Subcutaneous abdominal adipose tissue (tissue), 5 donors: ENCODE results near the gene TMED6.

Experiments used
- H3K27ac ChIP-seq: one replicate; pipeline ENCODE4 v1.7.0; 2013; ENCODE audit warnings: low read depth, mild to moderate bottlenecking, inconsistent platforms, low read length, moderate library complexity
- H3K27me3 ChIP-seq, 5 donors: one replicate each; pipeline ENCODE4 v1.7.0; 2013; ENCODE audit warnings: low read length in 5 of 5, inconsistent platforms in 1 of 5; ENCODE audit not compliant: control insufficient read depth in 5 of 5, insufficient read depth in 4 of 5
- H3K36me3 ChIP-seq, 5 donors: one replicate each; pipeline ENCODE4 v1.7.0; 2013; ENCODE audit warnings: low read length in 5 of 5; ENCODE audit not compliant: control insufficient read depth in 5 of 5, insufficient read depth in 5 of 5
- H3K4me1 ChIP-seq, 5 donors: one replicate each; pipeline ENCODE4 v1.7.0; 2013; ENCODE audit warnings: low read length in 5 of 5, mild to moderate bottlenecking in 3 of 5, moderate library complexity in 1 of 5; ENCODE audit not compliant: control insufficient read depth in 5 of 5, insufficient read depth in 5 of 5
- H3K4me3 ChIP-seq, 5 donors: one replicate each; pipeline ENCODE4 v1.7.0; 2013; ENCODE audit warnings: low read length in 5 of 5, low read depth in 1 of 5
- H3K9ac ChIP-seq, 5 donors: one replicate each; pipeline ENCODE4 v1.7.0; 2013; ENCODE audit warnings: low read length in 5 of 5, mild to moderate bottlenecking in 4 of 5, moderate library complexity in 3 of 5
- H3K9me3 ChIP-seq, 5 donors: one replicate each; pipeline ENCODE4 v1.7.0; 2013; ENCODE audit warnings: low read length in 5 of 5; ENCODE audit not compliant: control insufficient read depth in 5 of 5
- donor health status: healthy.
- donor health status: healthy.
- donor health status: healthy.
- donor health status: healthy.
- donor health status: healthy.

The TMED6 gene

DNA sequence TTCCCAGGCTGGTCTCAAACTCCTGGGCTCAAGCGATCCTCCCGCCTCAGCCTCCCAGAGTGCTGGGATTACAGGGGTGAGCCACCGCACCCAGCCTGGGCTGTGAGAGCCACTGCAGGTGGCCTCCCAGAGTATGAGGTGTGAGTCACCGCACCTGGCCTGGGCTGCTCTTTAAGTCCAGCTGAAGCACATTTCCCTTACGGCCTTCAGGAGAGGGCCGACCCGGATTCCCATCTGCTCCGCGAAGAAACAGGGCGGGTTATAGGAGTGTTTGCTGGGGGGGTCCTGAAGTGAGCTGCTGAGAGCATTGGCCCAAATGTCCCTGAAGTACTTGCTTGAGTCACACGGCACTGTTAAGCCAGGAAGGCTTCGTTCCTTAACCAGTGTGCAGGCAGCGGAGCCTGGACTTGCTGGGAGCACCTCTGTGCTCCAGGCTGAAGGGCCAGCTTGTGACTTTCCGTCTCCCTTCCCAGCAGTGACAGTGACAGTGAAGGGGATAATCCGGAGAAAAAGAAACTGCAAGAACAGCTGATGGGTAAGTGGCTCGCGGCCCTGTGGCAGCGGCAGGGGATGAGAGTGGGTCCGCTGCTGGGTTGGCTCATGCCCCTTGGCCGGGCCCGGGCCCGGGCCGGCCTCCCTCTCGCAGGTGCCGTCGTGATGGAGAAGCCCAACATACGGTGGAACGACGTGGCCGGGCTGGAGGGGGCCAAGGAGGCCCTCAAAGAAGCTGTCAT, 33.2 kb downstream of the TMED6 start:
- Histone ChIP-seq H3K27ac (no peak overlapping the region), H3K4me3 (no peak overlapping the region), H3K36me3 (peaks cover 0 to 88% (median 81%) of the 10 kb centered on the region in 5 donors), H3K27me3 (no peaks in the 10 kb centered on the region), H3K4me1 (peaks cover 0 to 8% (median 3%) of the 10 kb centered on the region in 5 donors), H3K9me3 (no peaks in the 10 kb centered on the region), H3K9ac (no peak overlapping the region)

GRCh38 chr16:69316595-69317034, 35.0 kb downstream of the TMED6 start:
- Histone ChIP-seq H3K9me3 (no peaks in the 10 kb centered on the region), H3K9ac (no peak overlapping the region), H3K27me3 (no peaks in the 10 kb centered on the region), H3K4me3 (no peak overlapping the region), H3K36me3 (peaks cover 0 to 74% (median 65%) of the 10 kb centered on the region in 5 donors), H3K27ac (no peak overlapping the region), H3K4me1 (peaks cover 3 to 16% (median 8%) of the 10 kb centered on the region in 5 donors)

DNA sequence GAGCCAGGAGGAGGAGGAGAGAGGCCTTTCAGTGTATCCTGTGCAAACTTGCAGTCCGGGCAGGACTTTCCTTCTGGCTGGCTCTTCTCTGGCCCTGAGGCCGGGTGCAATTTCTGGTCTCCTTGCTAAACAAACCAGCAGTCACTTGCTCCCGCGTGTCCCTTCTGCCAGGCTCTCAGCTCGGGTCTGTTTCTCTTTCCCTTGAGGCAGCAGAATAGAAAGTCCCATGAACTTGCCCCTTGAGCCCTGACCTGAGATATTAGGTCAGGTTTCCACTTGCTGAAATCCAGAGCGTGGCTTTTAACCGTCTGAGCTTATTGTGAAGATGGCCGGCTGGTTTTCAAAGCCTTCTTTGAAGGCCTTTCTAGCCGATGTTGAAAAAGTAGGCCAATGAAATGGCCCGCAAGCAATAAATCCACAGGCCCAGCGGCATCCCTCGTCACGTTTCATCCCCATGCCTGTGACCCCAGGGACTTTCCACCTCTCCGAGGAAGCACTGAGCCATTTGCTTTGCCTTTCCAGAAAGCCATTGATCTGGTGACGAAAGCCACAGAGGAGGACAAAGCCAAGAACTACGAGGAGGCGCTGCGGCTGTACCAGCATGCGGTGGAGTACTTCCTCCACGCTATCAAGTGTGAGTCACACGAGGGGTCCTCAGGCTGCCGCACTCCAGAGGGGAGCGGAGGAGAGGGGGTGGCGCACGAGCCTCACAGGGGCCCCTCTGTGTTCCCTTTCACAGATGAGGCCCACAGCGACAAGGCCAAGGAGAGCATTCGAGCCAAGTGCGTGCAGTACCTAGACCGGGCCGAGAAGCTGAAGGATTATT, 35.9 kb downstream of the TMED6 start:
- Histone ChIP-seq H3K36me3 (peaks cover 0 to 65% (median 55%) of the 10 kb centered on the region in 5 donors), H3K4me3 (no peak overlapping the region), H3K4me1 (peaks cover 3 to 18% (median 9%) of the 10 kb centered on the region in 5 donors), H3K27ac (no peak overlapping the region), H3K27me3 (no peaks in the 10 kb centered on the region), H3K9ac (no peak overlapping the region), H3K9me3 (no peaks in the 10 kb centered on the region)

- H3K36me3 ChIP-seq = peaks cover 0 to 53% (median 44%) of the 10 kb centered on the region in 5 donors
- H3K9ac ChIP-seq = no peak overlapping the region
- peaks cover 3 to 22% (median 14%) of the 10 kb centered on the region in 5 donors for H3K4me1 ChIP-seq
- no peaks in the 10 kb centered on the region for H3K27me3 ChIP-seq
- no peak overlapping the region for H3K4me3 ChIP-seq
- H3K9me3 ChIP-seq = no peaks in the 10 kb centered on the region
- no peak overlapping the region for H3K27ac ChIP-seq
These were observed 37.1 kb downstream of the TMED6 start for GRCh38 chr16:69314534-69314933.

GRCh38 chr16:69313469-69313868, 38.1 kb downstream of the TMED6 start:
- H3K27ac ChIP-seq = no peak overlapping the region
- peaks cover 3 to 22% (median 14%) of the 10 kb centered on the region in 5 donors for H3K4me1 ChIP-seq
- no peak overlapping the region for H3K4me3 ChIP-seq
- H3K9me3 ChIP-seq = no peaks in the 10 kb centered on the region
- no peak overlapping the region for H3K9ac ChIP-seq
- H3K27me3 ChIP-seq = no peaks in the 10 kb centered on the region
- peaks cover 0 to 45% (median 33%) of the 10 kb centered on the region in 5 donors for H3K36me3 ChIP-seq

DNA sequence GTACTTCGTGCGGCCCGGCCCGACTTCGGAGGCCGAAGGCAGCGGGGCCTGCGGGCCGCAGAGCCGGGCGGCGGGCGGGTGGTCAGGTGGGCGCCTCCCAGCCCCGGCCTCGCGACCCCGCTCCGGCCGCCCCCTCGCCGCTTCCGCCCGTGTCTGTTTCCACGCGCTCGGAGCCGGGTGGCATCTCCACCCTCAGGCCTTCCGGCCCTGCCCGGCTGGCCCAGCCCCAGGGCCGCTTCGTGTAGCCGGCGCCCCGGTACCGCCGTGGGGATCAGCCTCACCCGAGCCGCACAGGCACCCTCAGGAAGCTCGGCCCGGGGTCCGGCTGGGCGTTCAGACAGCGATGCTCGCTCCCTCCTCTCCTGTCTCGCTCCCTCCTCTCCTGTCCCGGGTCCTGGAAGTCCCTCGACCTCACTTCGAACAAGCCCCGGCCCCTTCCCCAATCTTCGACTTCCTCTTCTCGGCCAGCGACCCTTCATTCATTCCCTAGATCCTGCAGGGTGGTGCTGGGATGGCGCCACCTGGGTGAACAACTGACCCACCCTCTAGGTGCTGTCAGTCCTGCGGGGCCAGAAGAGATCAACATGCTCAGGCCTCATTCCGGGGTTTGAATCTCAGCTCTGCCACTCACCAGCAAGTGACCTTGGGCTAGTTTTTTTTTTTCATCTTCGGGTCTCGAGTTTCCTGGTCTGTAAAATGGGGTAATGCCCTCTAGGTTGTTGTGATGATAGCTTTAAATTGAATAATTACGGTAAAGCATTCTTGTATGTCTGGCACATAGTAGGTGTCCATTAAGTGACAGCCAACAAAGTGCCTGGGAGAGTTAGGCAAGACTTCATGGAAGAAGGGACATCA, 39.8 kb downstream of the TMED6 start:
- peaks cover 3 to 22% (median 14%) of the 10 kb centered on the region in 5 donors for H3K4me1 ChIP-seq
- H3K4me3 ChIP-seq = peak overlapping the region; percentile 78 to 89 (median 83)
- no peaks in the 10 kb centered on the region for H3K27me3 ChIP-seq
- peak overlapping the region; percentile 90 to 98 (median 95) for H3K9ac ChIP-seq
- no peaks in the 10 kb centered on the region for H3K9me3 ChIP-seq
- H3K27ac ChIP-seq = peak overlapping the region; percentile 77
- H3K36me3 ChIP-seq = peaks cover 0 to 35% (median 22%) of the 10 kb centered on the region in 5 donors

- Histone ChIP-seq H3K9ac (peak within 1 kb of the TSS; percentile 90 to 98 (median 95)), H3K27ac (peak within 1 kb of the TSS; percentile 77)
These were observed 40.7 kb downstream of the TMED6 start, which contains the start of gene VPS4A for GRCh38 chr16:69310653-69311532. Gene VPS4A (plus strand): TSS chr16:69311350. CDS start chr16:69311512, 162 bp downstream.

DNA sequence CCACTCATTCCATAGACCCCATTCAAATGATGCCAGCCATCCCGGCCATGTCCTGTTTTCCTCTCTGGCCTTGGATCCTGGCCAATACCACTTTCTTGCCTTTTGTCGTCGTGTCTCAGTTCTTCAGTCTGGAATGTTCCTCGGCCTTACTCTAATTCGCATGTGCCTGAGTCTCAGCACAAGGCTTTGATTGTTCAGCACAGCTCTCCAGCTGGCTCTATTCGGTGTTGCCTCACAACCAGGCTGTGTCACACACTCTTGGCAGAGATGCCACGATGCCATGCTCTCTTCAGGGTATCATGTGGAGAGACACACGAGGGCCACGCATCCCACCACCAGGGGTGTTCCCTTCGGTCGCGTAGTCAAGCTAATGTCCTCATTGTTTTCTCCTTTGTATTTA, 42.3 kb downstream of the TMED6 start:
- Histone ChIP-seq H3K9me3 (no peaks in the 10 kb centered on the region), H3K36me3 (peaks cover 0 to 18% (median 2%) of the 10 kb centered on the region in 5 donors), H3K4me3 (no peak overlapping the region), H3K27ac (no peak overlapping the region), H3K4me1 (peaks cover 3 to 14% (median 13%) of the 10 kb centered on the region in 5 donors), H3K27me3 (no peaks in the 10 kb centered on the region), H3K9ac (no peak overlapping the region)

More at GRCh38 chr16:69310653-69311532, 40.7 kb downstream of the TMED6 start, which contains the start of gene VPS4A:
- no peaks in the 10 kb centered on the region for H3K9me3 ChIP-seq
- H3K36me3 ChIP-seq = peaks cover 4 to 26% (median 14%) of the 10 kb centered on the region in 5 donors
- H3K4me3 ChIP-seq = peak within 1 kb of the TSS; percentile 78 to 89 (median 83)
- no peaks in the 10 kb centered on the region for H3K27me3 ChIP-seq
- peaks cover 3 to 22% (median 14%) of the 10 kb centered on the region in 5 donors for H3K4me1 ChIP-seq

- peaks cover 3 to 14% (median 13%) of the 10 kb centered on the region in 5 donors for H3K4me1 ChIP-seq
- no peak overlapping the region for H3K27ac ChIP-seq
- peaks cover 0 to 19% (median 0%) of the 10 kb centered on the region in 5 donors for H3K36me3 ChIP-seq
- H3K9me3 ChIP-seq = no peaks in the 10 kb centered on the region
- H3K4me3 ChIP-seq = no peak overlapping the region
- H3K27me3 ChIP-seq = no peaks in the 10 kb centered on the region
- no peak overlapping the region for H3K9ac ChIP-seq
These were observed 43.7 kb downstream of the TMED6 start for GRCh38 chr16:69307856-69308255.
